A549 (cell line): ENCODE results near the gene METTL1. TPM values are rescaled to one million over a fixed set of nuclear protein-coding genes. Genes with fewer than 3 reads are reported as not detected.
"Not testable (repeated sequence)": the region's sequence is repeated elsewhere in the genome, so short reads cannot be mapped to it uniquely, and the experiment has no call there.

ENCODE experiments used
- ATAC-seq, 2 experiments: fragments of 200-7000 bp in 1 of 2; fragments of >200 bp in 1 of 2; cut with Nextera tagmentation in 1 of 2; cut with Tn5 transposase in 1 of 2; 3 replicates each; pipeline versions ENCODE4 v1.8.0 to v1.9.1; 2018 to 2020; ENCODE audit warnings: mild to moderate bottlenecking in 1 of 2, moderate library complexity in 1 of 2
- CTCF ChIA-PET: fragments of 300-600 bp; sonication (Branson Sonifier 250); formaldehyde crosslinking; extraction: SDS; loops from one replicate; lab custom pipeline; 2021; ENCODE audit warnings: antibody characterized with exemption, inconsistent platforms; lab: Yijun Ruan, JAX
- POLR2A ChIA-PET: fragments of 350-600 bp; formaldehyde crosslinking; extraction: SDS; loops from one replicate; lab custom pipeline; 2021; ENCODE audit warnings: antibody characterized with exemption, inconsistent platforms; lab: Yijun Ruan, JAX
- DNase-seq, 2 experiments: peaks; one replicate each; pipeline versions ENCODE4 v3.0.0 to v3.0.0-alpha.2; 2011 to 2016; ENCODE audit warnings: low read depth in 1 of 2, low spot score in 1 of 2
- FAIRE-seq: peaks from 2 replicates; lab custom pipeline; 2011; peaks lifted over from hg19 to GRCh38; lab: Jason Lieb, UNC
- H3K27ac ChIP-seq, 2 experiments: fragments of >200 bp; sonication (Bioruptor Twin); formaldehyde crosslinking; 3 replicates each; pipeline ENCODE4 v1.5.1; 2016 to 2017
- H3K4me1 ChIP-seq: fragments of >200 bp; sonication (Bioruptor Twin); formaldehyde crosslinking; 3 replicates; pipeline ENCODE4 v1.6.1; 2016
- H3K4me2 ChIP-seq: fragments of >200 bp; sonication (Bioruptor Twin); formaldehyde crosslinking; 3 replicates; pipeline ENCODE4 v1.6.1; 2016
- H3K4me3 ChIP-seq: fragments of >200 bp; sonication (Bioruptor Twin); formaldehyde crosslinking; 3 replicates; pipeline ENCODE4 v1.5.1; 2016
- H3K9me3 ChIP-seq: fragments of >200 bp; sonication (Bioruptor Twin); formaldehyde crosslinking; 3 replicates; pipeline ENCODE4 v1.6.1; 2016
- CBX8 ChIP-seq: fragments of 200-600 bp; sonication (generic); IDR thresholded peaks from 2 replicates; pipeline ENCODE4 v1.6.1; 2016
- EHF ChIP-seq: fragments of 250-450 bp; sonication (Bioruptor Pico); IDR thresholded peaks from 2 replicates; pipeline ENCODE4 v1.5.0; 2020; ENCODE audit warnings: mild to moderate bottlenecking
- EP300 ChIP-seq, 2 experiments: fragments of >200 bp; sonication (Bioruptor Twin); formaldehyde crosslinking; IDR thresholded peaks; 2 replicates in 1 of 2; 3 replicates in 1 of 2; pipeline ENCODE4 v1.6.1; 2016 to 2017
- FOXS1 ChIP-seq: fragments of 250-450 bp; sonication (Bioruptor Pico); IDR thresholded peaks from 2 replicates; pipeline ENCODE4 v1.5.0; 2020; ENCODE audit warnings: mild to moderate bottlenecking, moderate library complexity
- HOXB5 ChIP-seq: fragments of 250-450 bp; sonication (Bioruptor Pico); IDR thresholded peaks from 2 replicates; pipeline ENCODE4 v1.5.0; 2020; ENCODE audit warnings: mild to moderate bottlenecking, moderate library complexity
- JUN ChIP-seq, 2 experiments: fragments of >200 bp; sonication (Bioruptor Twin); formaldehyde crosslinking; IDR thresholded peaks; 2 replicates in 1 of 2; 3 replicates in 1 of 2; pipeline ENCODE4 v1.6.1; 2016 to 2017
- KDM1A ChIP-seq: fragments of 200-600 bp; sonication (generic); IDR thresholded peaks from 2 replicates; pipeline ENCODE4 v1.6.1; 2016; ENCODE audit warnings: low read depth, mild to moderate bottlenecking
- MAFK ChIP-seq: fragments of 450-650 bp; IDR thresholded peaks from 2 replicates; pipeline ENCODE4 v1.6.1; 2014; ENCODE audit not compliant: partially characterized antibody
- MAZ ChIP-seq: fragments of 150-350 bp; IDR thresholded peaks from 2 replicates; pipeline ENCODE4 v1.6.1; 2014; ENCODE audit warnings: antibody characterized with exemption, low read depth, low read length, borderline replicate concordance
- NPAS2 ChIP-seq: fragments of 250-450 bp; sonication (Bioruptor Pico); IDR thresholded peaks from 2 replicates; pipeline ENCODE4 v1.8.0; 2022; ENCODE audit warnings: mild to moderate bottlenecking, moderate library complexity, borderline replicate concordance
- NR3C1 ChIP-seq: fragments of >200 bp; sonication (Bioruptor Twin); formaldehyde crosslinking; IDR thresholded peaks from 3 replicates; pipeline ENCODE4 v1.6.1; 2017
- PHF8 ChIP-seq: fragments of 200-600 bp; sonication (generic); IDR thresholded peaks from 2 replicates; pipeline ENCODE4 v1.6.1; 2016; ENCODE audit warnings: low read depth, mild to moderate bottlenecking, antibody characterized with exemption, moderate library complexity, borderline replicate concordance
- RFX5 ChIP-seq: fragments of 450-650 bp; IDR thresholded peaks from 2 replicates; pipeline ENCODE4 v1.7.1; 2014; ENCODE audit warnings: antibody characterized with exemption, mild to moderate bottlenecking, moderate library complexity
- ZSCAN20 ChIP-seq: fragments of 250-450 bp; sonication (Bioruptor Pico); IDR thresholded peaks from 2 replicates; pipeline ENCODE4 v1.8.0; 2022; ENCODE audit warnings: mild to moderate bottlenecking, moderate library complexity
- WGBS: methylation state at CpG from one replicate; pipeline ENCODE4 v1.1.6; 2017; ENCODE audit errors: missing lambda C conversion rate; 5-methylcytosine and 5-hydroxymethylcytosine counted together
- polyA plus RNA-seq, 4 experiments: library from polyadenylated mRNA; depleted of rRNA in 3 of 4; stranded (reverse); fragments of >200 nt; fragmentation: RNase III in 1 of 4; extraction: RNeasy Plus Mini Kit Qiagen cat#74134 plus additional on column Dnase treatment in 1 of 4; gene quantifications; 2 replicates in 3 of 4; 3 replicates in 1 of 4; pipeline ENCODE4 v1.2.3, GENCODE V29; 2011 to 2017
- TF ChIP-seq, protein P1 (sequence below): fragments of 150-350 bp; IDR thresholded peaks from 2 replicates; pipeline ENCODE4 v1.6.1; 2014; ENCODE audit warnings: low read depth, mild to moderate bottlenecking, low read length
- TF ChIP-seq, protein P2 (sequence below): fragments of 200-600 bp; sonication (generic); IDR thresholded peaks from 2 replicates; pipeline ENCODE4 v1.6.1; 2016; ENCODE audit warnings: antibody characterized with exemption, mild to moderate bottlenecking, moderate library complexity

The METTL1 gene
- polyA plus RNA-seq, 2 of the 4 experiments (the other 2 are of a cell fraction), result 55.2 to 60.2 TPM

DNA sequence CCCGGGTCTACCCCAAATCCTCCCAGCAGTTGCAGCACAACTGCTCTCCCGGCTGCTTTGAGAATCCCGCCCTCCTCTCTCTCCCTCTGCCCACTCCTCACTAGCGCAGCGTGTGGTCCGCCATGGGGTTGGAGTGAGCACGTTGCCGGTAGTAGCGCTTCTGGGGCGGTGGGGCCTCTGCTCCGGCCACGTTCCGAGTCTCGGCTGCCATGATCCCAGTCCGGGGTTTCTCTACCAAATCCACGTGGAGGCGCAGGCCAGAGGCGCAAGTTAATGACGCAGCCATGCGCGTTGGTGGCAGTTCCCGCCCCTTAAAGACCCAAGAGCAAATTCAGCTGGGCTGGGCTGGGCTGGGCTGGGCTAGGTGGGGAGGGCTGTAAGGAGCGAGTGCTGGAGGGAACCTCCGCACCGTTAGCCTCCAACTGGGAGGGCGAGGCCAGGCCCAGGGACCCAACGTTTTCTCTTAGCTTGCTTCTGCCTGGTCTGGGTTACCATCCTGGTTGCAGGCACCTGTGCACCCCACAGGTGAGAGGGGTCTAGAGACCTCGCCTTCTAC, at the start of gene METTL1 (continued):
- TF ChIP-seq JUN (IDR thresholded peaks at IDR 0.05), result peak; percentile 80 to 96; a peak in 4 of 5 replicates
- no peak for TF ChIP-seq CBX8
- TF ChIP-seq KDM1A, result no peak
- TF ChIP-seq MAFK, result no peak
- TF ChIP-seq RFX5, result peak; percentile 63; the same call in 1 of the 2 replicates
- TF ChIP-seq, protein P1, sequence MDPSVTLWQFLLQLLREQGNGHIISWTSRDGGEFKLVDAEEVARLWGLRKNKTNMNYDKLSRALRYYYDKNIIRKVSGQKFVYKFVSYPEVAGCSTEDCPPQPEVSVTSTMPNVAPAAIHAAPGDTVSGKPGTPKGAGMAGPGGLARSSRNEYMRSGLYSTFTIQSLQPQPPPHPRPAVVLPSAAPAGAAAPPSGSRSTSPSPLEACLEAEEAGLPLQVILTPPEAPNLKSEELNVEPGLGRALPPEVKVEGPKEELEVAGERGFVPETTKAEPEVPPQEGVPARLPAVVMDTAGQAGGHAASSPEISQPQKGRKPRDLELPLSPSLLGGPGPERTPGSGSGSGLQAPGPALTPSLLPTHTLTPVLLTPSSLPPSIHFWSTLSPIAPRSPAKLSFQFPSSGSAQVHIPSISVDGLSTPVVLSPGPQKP, result no peak
- TF ChIP-seq EP300 (IDR thresholded peaks at IDR 0.05), result no peak
- peak; percentile 99 for TF ChIP-seq PHF8
- TF ChIP-seq HOXB5 (CRISPR knock-in tag), result peak; percentile 38; the same call in 1 of the 2 replicates
- TF ChIP-seq, protein P2, sequence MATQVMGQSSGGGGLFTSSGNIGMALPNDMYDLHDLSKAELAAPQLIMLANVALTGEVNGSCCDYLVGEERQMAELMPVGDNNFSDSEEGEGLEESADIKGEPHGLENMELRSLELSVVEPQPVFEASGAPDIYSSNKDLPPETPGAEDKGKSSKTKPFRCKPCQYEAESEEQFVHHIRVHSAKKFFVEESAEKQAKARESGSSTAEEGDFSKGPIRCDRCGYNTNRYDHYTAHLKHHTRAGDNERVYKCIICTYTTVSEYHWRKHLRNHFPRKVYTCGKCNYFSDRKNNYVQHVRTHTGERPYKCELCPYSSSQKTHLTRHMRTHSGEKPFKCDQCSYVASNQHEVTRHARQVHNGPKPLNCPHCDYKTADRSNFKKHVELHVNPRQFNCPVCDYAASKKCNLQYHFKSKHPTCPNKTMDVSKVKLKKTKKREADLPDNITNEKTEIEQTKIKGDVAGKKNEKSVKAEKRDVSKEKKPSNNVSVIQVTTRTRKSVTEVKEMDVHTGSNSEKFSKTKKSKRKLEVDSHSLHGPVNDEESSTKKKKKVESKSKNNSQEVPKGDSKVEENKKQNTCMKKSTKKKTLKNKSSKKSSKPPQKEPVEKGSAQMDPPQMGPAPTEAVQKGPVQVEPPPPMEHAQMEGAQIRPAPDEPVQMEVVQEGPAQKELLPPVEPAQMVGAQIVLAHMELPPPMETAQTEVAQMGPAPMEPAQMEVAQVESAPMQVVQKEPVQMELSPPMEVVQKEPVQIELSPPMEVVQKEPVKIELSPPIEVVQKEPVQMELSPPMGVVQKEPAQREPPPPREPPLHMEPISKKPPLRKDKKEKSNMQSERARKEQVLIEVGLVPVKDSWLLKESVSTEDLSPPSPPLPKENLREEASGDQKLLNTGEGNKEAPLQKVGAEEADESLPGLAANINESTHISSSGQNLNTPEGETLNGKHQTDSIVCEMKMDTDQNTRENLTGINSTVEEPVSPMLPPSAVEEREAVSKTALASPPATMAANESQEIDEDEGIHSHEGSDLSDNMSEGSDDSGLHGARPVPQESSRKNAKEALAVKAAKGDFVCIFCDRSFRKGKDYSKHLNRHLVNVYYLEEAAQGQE, result no peak; the same call in 1 of the 2 replicates
- no peak for TF ChIP-seq ZSCAN20
- TF ChIP-seq FOXS1 (CRISPR knock-in tag), result 0 out of 2 replicates have a peak, but pooled peaks have one; percentile 39
- no peak for TF ChIP-seq NPAS2 (CRISPR knock-in tag)
- TF ChIP-seq MAZ, result peak; percentile 49; the same call in 1 of the 2 replicates
- TF ChIP-seq EHF (CRISPR knock-in tag), result no peak
- TF ChIP-seq NR3C1, result no peak

DNA sequence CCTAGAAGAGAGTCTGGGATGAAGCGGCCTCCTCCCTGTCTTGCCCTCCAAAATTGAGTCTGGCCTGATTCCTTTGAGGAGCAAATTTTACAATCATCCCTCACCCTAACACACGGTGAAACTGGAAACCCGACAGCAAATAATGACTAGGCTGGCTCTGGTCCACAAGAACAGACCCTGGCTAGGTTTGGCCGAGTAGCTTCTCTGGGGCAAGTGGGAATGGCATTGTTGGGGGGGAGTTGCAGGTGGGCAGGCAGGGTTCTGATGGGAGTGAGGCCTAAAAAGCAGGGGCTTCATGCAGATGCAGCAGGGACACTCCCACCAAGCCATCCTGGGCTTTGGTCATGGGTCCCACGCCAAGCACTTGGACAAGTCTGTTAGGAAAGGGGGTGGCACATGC, 49.1 kb upstream of the METTL1 start:
- H3K9me3 ChIP-seq, FAIRE-seq, POLR2A ChIA-PET, H3K4me2 ChIP-seq, H3K27ac ChIP-seq, H3K4me3 ChIP-seq, H3K4me1 ChIP-seq, ATAC-seq, DNase-seq: not testable (repeated sequence)
- CTCF ChIA-PET, result interaction anchor here (1.2 to 3.0 kb wide), 3 partner anchors 8 to 85 kb away, joined by 3 to 10 read pairs (median 4); no protein-coding TSS in a partner anchor
- WGBS, result 98% methylated on average over 5 of the region's 5 CpGs

DNA sequence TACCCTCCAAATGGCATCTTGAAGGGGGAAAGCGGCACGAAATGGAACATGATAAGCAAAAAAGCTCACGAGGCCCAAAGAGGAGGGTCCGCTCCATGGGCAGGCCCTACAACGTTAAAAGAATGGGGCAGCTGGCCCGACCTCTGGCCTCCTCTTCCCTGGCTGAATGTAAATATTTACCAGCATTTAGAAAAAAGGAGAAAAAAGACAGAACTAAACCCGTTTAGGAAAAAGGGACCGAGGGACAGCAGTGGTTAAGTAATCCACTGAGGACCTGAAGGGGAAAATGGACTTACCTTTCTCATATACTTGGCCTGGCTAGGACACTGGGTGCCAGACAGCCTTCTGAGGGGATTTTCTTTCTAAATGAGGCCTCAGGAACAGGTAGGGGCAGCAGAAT, 48.2 kb upstream of the METTL1 start:
- FAIRE-seq, POLR2A ChIA-PET, H3K4me3 ChIP-seq, H3K4me2 ChIP-seq, ATAC-seq, H3K4me1 ChIP-seq, DNase-seq, H3K27ac ChIP-seq, H3K9me3 ChIP-seq: not testable (repeated sequence)
- WGBS, result 85% methylated on average over 8 of the region's 8 CpGs
- CTCF ChIA-PET, result interaction anchor here (1.3 to 4.2 kb wide), 3 partner anchors 9 to 85 kb away, joined by 3 to 31 read pairs (median 5); no protein-coding TSS in a partner anchor

DNA sequence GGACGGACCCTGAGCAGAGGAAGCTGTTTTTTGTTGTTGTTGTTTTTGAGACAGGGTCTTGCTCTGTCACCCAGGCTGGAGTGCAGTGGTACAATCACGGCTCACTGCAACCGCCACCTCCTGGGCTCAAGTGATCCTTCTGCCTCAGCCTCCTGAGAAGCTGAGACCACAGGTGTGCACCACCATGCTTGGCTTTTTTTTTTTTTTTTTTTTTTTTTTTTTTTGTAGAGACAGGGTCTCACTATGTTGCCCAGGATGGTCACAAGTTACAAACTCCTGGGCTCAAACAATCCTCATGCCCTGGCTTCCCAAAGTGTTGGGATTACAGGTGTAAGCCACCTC, 46.1 kb upstream of the METTL1 start:
- H3K4me3 ChIP-seq, FAIRE-seq, H3K9me3 ChIP-seq, H3K4me2 ChIP-seq, H3K4me1 ChIP-seq, DNase-seq, H3K27ac ChIP-seq, ATAC-seq, POLR2A ChIA-PET: not testable (repeated sequence)
- CTCF ChIA-PET, result interaction anchor here (0.8 to 4.2 kb wide), 10 partner anchors 12 to 87 kb away, joined by 3 to 31 read pairs (median 4); partner anchors contain the start of gene TSFM
- WGBS, result 96% methylated on average over 3 of the region's 3 CpGs
